ENCODE results near the gene SON.
"Not testable (repeated sequence)": the region's sequence is repeated elsewhere in the genome, so short reads cannot be mapped to it uniquely, and the experiment has no call there.

Gene SON

DNA sequence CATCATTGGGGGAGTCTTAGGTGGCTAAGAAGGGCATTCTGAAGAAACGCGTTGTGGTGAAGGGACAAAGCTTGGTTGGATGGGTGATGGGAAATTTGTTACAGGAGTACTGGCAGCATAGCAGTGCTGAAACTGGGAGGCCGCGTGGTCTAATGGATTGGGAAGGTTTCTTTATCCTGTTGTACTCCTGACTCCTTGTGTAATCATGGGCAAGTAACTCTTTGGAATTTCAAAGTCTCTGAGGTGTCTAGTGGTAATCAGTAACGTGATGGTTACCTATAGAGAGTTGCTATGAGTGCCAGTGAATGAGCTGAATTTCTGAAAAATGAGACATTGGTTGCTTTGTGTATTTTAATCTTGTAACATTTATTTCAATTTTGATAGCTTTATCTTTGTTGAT, 27.2 kb downstream of the SON start:
- H3K4me3 ChIP-seq (replicated peaks in 1 of 2; ENCODE audit: low read depth in 2 of 2, low read length in 2 of 2), result no peak overlapping the region
- TF ChIP-seq, protein P1, sequence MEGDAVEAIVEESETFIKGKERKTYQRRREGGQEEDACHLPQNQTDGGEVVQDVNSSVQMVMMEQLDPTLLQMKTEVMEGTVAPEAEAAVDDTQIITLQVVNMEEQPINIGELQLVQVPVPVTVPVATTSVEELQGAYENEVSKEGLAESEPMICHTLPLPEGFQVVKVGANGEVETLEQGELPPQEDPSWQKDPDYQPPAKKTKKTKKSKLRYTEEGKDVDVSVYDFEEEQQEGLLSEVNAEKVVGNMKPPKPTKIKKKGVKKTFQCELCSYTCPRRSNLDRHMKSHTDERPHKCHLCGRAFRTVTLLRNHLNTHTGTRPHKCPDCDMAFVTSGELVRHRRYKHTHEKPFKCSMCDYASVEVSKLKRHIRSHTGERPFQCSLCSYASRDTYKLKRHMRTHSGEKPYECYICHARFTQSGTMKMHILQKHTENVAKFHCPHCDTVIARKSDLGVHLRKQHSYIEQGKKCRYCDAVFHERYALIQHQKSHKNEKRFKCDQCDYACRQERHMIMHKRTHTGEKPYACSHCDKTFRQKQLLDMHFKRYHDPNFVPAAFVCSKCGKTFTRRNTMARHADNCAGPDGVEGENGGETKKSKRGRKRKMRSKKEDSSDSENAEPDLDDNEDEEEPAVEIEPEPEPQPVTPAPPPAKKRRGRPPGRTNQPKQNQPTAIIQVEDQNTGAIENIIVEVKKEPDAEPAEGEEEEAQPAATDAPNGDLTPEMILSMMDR (IDR thresholded peaks at IDR 0.05; ENCODE audit: low read depth, low read length), result no peak
- DNase-seq (ENCODE audit: low read depth in 2 of 2), result no peak

DNA sequence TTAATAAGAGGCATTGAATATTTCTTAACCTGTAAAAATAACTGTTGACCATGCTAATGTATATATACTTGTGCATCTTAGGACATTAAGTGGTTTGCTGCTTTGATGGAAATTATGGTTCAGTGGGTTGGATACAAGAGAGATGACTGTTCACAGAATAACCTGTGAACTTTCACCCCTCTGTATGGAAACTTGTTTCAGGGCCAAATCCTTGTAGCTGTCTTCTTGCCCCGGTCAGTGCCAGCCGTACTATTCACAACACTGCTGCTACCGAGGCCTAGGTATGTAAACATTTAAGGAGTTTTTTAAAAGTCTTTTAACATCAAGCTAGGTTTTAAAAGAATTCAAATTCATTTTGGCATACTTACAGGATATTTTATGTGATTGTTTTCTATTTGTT, 29.5 kb downstream of the SON start:
- peak in 1 of 2 donors; percentile 14 for DNase-seq (ENCODE audit: low read depth in 2 of 2)
- no peak overlapping the region for H3K4me3 ChIP-seq (replicated peaks in 1 of 2; ENCODE audit: low read depth in 2 of 2, low read length in 2 of 2)
- TF ChIP-seq, protein P1 (IDR thresholded peaks at IDR 0.05; ENCODE audit: low read depth, low read length), result no peak

DNA sequence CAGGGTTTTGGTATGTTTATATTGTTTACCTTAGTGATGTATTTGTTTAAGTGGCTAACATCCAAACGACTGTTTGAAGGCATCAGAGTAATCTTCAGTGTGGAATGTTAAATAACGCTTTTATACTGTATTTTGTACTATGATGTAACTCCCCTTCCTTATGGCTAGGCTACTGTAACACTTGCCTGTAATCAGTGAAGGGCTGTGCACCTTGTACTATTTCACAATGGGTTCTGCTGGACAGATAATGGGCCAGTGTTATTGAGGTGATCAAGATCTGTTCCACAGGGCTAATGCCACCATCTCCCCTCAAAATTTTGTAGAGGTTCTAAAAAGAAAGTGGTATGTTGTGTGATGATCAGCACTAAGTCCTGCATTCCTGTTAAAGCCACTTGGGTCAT, 33.9 kb downstream of the SON start:
- not testable (repeated sequence) for DNase-seq (ENCODE audit: low read depth in 2 of 2); H3K4me3 ChIP-seq (replicated peaks in 1 of 2; ENCODE audit: low read depth in 2 of 2, low read length in 2 of 2)

DNA sequence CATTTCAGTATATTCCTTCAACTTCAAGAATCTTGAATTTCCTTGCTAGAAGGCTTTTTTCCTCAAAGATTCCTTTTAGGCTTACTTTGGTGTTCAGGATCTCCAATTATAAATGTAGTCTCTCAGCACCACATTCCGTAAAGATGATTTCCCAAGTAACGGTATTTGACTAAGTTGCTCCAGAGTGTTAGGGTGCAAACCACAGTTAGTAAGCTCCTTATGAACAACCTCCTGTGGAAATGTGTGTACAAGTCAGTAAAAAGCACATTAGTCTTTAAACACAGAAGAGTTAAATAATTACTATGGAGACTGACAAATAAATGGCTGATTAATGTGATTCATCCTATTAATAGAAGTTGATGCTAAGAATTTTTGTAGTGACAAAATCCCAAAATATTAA, 35.4 kb downstream of the SON start:
- TF ChIP-seq, protein P1 (IDR thresholded peaks at IDR 0.05; ENCODE audit: low read depth, low read length), result no peak
- peak; percentile 23 to 48 for DNase-seq (ENCODE audit: low read depth in 2 of 2)
- H3K4me3 ChIP-seq (replicated peaks in 1 of 2; ENCODE audit: low read depth in 2 of 2, low read length in 2 of 2), result no peak overlapping the region

DNA sequence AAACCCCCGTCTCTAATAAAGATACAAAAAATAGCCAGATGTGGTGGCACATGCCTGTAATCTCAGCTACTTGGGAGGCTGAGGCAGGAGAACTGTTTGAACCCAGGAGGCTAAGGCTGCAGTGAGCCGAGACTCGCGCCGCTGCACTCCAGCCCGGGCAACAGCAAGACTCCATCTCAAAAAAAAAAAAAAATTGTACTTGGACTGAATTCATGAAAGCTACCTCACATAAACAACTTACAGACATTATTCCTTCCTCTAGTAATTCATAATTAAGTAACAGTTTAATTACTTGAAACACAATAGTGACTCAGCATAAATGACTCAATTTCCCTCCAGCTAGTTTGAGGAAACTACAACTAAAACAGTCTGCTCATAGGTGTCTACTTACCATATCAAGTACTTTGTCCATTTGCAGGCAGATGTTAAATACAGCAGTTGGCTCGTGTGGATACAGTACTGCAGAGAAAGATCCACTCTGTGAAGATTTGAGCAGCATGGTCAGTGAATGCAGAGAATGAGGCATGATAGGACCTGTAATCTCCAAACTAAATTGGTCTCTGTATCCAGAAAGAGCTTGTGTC, 36.2 kb downstream of the SON start:
- TF ChIP-seq, protein P1 (IDR thresholded peaks at IDR 0.05; ENCODE audit: low read depth, low read length), result no peak
- DNase-seq (ENCODE audit: low read depth in 2 of 2), result peak in 1 of 2 donors; percentile 26
- no peak overlapping the region for H3K4me3 ChIP-seq (replicated peaks in 1 of 2; ENCODE audit: low read depth in 2 of 2, low read length in 2 of 2)

DNA sequence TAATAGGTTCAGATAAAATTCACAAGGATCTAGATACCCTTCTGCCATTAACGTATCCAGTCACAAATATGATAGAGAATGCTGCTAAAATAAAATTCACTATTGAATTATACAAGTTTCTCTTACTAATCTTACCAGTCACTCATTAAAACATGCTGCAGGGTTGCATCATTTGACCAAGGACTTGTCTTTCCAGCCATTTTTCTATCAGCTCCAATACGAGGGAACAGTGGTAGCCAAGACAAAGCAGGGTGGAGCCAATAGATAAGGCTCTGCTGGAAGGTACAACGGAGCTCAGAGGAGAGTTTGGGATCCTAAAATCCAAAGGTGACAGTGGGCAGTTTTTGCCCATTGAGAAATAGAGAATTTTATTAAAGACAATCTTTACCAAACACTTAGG, 41.6 kb downstream of the SON start:
- no peak for DNase-seq (ENCODE audit: low read depth in 2 of 2)
- TF ChIP-seq, protein P1 (IDR thresholded peaks at IDR 0.05; ENCODE audit: low read depth, low read length), result no peak
- H3K4me3 ChIP-seq (replicated peaks in 1 of 2; ENCODE audit: low read depth in 2 of 2, low read length in 2 of 2), result no peak overlapping the region

DNA sequence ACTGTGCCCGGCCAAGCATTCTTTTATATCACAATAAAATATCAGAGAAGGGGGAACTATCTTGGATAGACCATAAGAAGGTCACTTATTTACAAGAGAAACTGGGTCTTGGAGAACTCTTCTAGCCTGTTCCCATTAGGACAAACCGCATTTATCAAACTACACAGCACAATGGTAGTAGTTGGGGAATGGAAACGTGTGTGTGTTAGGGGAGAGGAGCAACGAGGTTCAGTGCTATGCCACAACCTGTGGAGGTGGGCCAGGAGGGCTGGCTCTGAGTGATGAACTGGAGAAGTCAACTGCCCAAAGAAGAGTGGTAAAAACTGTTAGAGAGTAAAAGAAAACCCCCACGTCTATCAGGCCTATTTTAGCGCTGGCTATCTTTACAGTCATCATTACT, 44.1 kb downstream of the SON start:
- no peak for DNase-seq (ENCODE audit: low read depth in 2 of 2)
- TF ChIP-seq, protein P1 (IDR thresholded peaks at IDR 0.05; ENCODE audit: low read depth, low read length), result no peak
- H3K4me3 ChIP-seq (replicated peaks in 1 of 2; ENCODE audit: low read depth in 2 of 2, low read length in 2 of 2), result peak overlapping the region in 1 of 2 donors; percentile 69
